Measurements from ENCODE around the gene LYRM2.

DNA sequence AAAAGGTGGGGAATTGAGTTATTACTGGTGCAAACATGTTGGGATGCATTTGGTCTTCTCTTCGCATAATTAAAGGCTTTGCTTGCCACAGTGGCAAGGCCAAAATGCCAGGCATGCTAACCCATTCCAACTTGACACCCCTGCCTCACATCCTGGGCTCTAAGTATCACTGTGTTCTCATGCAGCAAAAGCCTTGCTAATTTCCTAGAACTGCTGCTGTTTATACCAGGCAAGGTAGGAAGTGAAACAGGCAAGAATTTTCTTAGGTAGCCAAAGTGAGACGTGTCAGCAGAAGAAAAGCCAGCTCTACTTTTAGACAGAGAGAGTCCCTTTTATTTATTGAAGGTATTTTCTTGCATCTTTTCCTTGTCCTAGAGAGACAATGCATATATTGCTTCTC lies 41.2 kb downstream of the LYRM2 start:
- TF ChIP-seq, protein P1, sequence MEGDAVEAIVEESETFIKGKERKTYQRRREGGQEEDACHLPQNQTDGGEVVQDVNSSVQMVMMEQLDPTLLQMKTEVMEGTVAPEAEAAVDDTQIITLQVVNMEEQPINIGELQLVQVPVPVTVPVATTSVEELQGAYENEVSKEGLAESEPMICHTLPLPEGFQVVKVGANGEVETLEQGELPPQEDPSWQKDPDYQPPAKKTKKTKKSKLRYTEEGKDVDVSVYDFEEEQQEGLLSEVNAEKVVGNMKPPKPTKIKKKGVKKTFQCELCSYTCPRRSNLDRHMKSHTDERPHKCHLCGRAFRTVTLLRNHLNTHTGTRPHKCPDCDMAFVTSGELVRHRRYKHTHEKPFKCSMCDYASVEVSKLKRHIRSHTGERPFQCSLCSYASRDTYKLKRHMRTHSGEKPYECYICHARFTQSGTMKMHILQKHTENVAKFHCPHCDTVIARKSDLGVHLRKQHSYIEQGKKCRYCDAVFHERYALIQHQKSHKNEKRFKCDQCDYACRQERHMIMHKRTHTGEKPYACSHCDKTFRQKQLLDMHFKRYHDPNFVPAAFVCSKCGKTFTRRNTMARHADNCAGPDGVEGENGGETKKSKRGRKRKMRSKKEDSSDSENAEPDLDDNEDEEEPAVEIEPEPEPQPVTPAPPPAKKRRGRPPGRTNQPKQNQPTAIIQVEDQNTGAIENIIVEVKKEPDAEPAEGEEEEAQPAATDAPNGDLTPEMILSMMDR (IDR thresholded peaks at IDR 0.05; ENCODE audit: control extremely low read depth in 1 of 3, insufficient read depth in 1 of 3, low read depth in 1 of 3, low read length in 3 of 3) = no peak
- TF ChIP-seq EP300 (IDR thresholded peaks at IDR 0.05; ENCODE audit: borderline replicate concordance in 1 of 2, low read depth in 2 of 2, low read length in 2 of 2) (no peak), TAF1 (IDR thresholded peaks at IDR 0.05; ENCODE audit: low read depth, low read length) (no peak), POLR2AphosphoS5 (IDR thresholded peaks at IDR 0.05; ENCODE audit: low read depth, low read length) (no peak), RNF2 (IDR thresholded peaks at IDR 0.05; ENCODE audit: borderline replicate concordance, low read depth, low read length, missing control alignments, poor library complexity, severe bottlenecking) (no peak), EZH2 (IDR thresholded peaks at IDR 0.05; ENCODE audit: low read depth, low read length, severe bottlenecking) (no peak), RFX5 (IDR thresholded peaks at IDR 0.05; ENCODE audit: borderline replicate concordance, low read depth, low read length) (no peak), TCF12 (IDR thresholded peaks at IDR 0.05; ENCODE audit: low read depth, low read length) (no peak), NRF1 (IDR thresholded peaks at IDR 0.05; ENCODE audit: low read depth, low read length) (no peak), RBBP5 (IDR thresholded peaks at IDR 0.05; ENCODE audit: borderline replicate concordance, low read depth, low read length) (no peak), JUND (IDR thresholded peaks at IDR 0.05; ENCODE audit: low read length) (no peak), ZNF274 (IDR thresholded peaks at IDR 0.05; ENCODE audit: borderline replicate concordance, extremely low read depth, low read length) (no peak), YY1 (IDR thresholded peaks at IDR 0.05; ENCODE audit: low read depth, low read length) (no peak)
